ELR (cell line): ENCODE measurements around the gene DNAJC22.
"Not testable (repeated sequence)": the region's sequence is repeated elsewhere in the genome, so short reads cannot be mapped to it uniquely, and the experiment has no call there.

Experiments used
- DNase-seq: peaks from one replicate; pipeline ENCODE4 v3.0.0-alpha.2; 2015; ENCODE audit warnings: low read depth

Gene DNAJC22

DNA sequence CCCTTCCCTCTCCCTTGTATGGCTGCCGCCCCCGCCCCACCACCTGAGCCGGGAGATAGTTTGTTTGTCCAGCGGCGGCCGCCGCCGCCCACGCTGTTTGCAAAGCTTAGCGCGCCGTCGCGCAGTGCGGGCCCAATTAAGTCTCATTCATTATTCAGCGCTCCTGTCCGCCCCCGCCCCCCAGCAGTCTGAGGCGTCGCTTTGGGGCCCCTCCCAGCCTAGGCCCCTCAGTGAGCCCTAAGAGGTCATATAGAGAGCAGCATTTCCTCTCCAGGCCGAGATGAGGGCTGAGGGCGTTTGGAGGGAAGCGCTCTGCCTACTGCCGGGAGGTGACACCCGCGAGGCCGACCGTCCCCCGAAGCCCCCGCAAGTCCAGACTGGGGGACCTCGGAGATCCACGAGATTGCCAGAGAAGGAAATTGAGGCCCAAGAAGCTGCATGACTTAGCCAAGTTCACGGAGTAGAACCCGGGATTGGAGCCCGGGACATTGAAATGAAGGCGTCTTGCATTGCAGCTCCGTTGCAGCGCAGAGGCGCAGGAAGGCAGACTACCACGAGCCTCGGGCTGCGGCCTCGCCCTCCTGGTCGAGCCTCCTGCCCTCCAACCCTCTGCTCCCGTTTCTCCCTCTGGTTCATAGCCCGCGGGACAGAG is at the start of gene DNAJC22:
TSS of gene DNAJC22 (plus strand) at position 230 of the 652 bp plus-strand sequence. CDS start 1,985 bp downstream, outside the sequence.
- peak; percentile 46 for DNase-seq

DNA sequence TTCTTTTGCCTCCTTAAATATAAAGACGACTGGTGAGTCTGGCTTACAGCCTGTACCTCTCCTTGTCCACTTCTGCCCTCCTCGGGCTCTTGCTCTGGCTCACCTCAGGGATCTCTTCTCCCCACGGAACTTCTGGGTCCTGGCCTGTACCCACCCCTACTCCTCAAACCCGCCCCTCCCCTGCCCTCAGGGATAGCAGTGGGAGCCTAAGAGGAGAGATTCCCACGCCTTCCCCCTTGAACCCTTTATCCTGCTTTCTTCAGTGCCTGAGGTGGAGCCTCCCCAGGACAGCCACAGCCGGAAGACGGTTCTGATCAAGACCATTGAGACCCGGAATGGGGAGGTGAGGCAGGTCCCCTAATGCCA is 49.0 kb upstream of the DNAJC22 start:
- DNase-seq, result no peak

DNA sequence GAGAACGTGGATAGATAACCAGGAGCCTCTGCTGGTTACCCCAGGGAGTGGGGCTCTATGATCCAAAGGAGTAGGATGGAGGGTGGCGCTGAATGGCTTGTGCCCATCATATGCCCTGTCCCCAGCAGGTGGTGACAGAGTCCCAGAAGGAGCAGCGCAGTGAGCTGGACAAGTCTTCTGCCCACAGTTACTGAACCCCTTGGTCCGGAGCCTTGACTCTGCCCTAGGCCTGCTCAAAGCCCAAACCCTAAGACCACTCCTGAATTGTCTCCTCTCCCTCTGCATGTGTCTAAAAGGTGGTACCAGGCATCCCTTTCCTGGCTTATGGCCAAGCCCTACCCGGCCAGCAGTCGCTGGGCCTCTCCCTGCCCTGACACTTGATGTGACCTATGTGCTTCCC is 48.5 kb upstream of the DNAJC22 start:
- DNase-seq, result peak; percentile 28

DNA sequence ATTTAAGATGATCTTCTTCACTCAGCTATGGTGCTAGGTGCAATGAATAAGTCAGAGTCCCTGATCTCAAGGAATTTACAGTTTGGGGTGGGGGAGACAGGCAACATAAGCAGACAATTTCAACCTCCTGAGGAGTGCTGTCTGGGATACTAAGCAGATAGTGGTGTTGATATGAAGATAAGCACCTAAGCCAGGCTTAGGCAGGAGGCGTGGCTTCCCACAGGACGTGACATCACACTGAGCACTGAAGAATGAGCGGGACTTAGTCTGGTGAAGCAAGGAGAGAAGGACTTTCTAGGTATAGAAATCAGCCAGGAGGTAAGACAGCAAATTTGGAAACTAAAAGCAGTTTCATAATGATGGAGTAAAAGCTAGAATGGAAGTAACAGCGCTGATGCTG is 44.9 kb upstream of the DNAJC22 start:
- DNase-seq, result no peak

DNA sequence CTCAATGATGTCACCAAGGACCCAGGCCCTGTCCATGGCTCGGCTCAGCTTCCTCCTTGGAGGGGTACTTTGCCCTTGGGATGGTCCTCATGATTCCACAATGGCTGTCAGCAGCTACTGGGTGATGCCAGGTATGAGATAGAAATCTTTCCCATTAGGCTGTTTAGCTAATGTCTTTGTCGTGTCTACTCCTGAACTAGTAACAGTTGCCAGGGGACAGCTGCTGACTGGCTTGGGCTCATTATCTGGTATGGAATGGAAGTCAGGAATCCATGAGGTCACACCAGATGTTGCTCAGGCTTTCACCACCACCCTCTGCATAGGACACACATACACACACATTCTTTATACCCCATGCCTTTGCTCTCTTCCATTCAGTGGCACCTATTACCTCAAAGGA is 42.5 kb upstream of the DNAJC22 start:
- DNase-seq, result no peak

DNA sequence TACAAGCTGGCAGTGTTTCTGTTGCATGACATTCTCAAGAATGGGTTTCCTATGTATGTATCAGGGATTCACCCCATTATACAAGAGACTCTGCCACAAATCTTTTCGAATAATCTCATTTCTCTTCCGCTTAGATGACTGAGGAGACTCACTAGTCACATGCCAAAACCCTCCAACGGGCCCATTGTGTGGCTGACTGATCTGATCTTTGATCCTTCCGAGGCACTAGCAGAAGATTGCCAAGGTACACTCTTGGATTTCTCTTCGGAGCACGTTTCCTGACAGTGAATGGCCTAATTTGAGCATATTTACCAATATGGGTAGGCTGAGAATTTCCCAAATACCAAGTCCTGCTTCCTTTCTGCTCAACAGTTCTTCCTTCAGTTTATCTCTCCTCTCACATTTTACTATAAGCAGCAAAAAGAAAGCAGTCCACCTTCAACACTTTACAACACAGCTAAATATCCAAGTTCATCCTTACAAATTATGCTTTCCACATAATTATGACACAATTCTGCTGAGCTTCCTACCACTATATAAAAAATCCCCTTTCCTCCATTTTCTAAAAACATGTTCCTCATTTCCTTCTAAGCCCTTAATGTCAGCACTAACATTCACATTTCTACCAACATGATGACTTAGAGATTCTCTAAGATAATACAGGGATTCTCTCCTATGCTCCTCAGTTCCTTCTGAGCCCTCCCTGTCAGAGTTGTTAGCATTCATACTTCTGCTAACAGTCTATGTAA is 40.8 kb upstream of the DNAJC22 start:
- no peak for DNase-seq

DNA sequence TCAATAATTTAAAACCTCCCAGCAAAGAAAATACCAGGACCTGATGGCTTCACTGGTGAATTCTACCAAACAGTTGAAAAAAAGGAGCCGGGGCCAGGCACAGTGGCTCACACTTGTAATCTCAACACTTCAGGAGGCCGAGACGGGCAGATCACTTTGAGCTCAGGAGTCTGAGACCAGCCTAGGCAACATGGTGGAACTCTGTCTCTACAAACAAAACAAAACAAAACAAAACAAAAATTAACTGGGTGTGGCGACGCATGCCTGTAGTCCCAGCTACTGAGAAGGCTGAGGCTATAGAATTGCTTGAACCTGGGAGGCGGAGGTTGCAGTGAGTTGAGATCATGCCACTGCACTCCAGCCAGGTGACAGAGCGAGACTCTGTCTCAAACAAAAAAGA is 37.3 kb upstream of the DNAJC22 start:
- DNase-seq, result no peak

DNA sequence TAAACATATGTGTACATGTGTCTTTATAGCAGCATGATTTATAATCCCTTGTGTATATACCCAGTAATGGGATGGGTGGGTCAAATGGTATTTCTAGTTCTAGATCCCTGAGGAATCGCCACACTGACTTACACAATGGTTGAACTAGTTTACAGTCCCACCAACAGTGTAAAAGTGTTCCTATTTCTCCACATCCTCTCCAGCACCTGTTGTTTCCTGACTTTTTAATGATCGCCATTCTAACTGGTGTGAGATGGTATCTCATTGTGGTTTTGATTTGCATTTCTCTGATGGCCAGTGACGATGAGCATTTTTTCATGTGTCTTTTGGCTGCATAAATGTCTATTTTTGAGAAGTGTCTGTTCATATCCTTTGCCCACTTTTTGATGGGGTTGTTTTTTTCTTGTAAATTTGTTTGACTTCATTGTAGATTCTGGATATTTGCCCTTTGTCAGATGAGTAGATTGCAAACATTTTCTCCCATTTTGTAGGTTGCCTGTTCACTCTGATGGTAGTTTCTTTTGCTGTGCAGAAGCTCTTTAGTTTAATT is 36.2 kb upstream of the DNAJC22 start:
- DNase-seq, result not testable (repeated sequence)

DNA sequence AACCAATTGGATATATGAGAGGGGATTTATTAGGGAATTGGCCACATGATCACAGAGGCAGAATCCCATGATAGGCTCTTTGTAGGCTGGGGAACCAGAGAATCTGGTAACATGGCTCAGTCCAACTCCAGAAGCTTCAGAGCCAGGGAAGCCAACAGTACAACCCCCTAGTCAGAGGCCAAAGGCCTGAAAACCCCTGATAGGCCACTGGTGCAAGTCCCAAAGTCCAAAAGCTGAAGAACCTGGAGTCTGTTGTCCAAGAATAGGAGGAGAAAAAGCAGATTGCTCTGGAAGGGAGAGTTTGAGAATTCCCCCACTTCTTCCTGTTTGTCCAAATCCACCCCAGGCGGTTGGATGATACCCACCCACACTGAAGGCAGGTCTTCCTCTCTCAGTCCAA is 31.9 kb upstream of the DNAJC22 start:
- no peak for DNase-seq

DNA sequence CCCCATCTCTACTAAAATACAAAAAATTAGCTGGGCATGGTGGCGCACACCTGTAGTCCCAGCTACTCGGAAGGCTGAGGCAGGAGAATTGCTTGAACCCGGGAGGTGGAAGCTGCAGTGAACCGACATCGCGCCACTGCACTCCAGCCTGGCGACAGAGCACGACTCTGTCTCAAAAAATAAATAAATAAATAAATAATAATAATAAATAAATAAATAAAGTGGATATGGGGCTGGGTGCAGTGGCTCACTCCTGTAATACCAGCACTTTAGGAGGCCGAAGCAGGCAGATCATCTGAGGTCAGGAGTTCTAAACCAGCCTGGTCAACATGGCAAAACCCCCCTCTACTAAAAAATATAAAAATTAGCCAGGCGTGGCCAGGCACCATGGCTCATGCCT is 29.6 kb upstream of the DNAJC22 start:
- not testable (repeated sequence) for DNase-seq

DNA sequence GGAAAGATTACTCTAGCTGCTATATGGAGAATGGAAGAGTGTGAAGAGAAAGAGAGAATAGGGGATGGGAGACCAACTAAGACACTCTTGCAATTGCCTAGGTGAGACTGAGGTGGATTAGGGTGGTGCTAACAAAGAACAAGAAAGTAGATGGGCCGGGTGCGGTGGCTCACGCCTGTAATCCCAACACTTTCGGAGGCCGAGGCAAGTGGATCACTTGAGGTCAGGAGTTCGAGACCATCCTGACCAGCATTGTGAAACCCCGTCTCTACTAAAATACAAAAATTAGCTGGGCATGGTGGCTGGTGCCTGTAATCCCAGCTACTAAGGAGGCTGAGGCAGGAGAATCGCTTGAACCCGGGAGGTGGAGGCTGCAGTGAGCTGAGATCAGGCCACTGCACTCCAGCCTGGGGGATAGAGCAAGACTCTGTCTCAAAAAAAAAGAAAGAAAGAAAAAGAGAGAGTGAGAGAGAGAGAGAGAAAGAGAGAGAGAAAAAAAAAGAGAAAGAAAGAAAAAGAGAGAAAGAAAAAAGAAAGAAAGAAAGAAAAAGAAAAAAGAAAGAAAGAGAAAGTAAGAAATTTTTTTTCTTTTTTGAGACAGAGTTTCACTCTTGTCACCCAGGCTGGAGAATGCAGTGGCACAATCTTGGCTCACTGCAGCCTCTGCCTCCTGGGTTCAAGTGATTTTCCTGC is 26.1 kb upstream of the DNAJC22 start:
- DNase-seq, result not testable (repeated sequence)

DNA sequence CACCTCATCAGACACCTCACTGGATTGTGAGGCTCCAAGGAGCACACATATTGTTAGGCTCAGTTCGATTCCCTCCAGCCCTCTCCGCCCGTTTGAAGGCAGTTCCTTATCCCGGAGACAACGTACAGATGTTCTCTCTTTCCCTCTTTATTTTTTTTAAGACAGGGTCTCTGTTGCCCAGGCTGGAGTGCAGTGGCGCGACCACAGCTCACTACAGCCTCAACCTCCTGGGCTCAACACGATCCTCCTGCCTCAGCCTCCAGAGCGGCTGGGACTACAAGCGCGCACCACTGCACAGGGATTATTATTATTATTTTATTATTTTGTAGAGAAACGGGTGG is 24.4 kb upstream of the DNAJC22 start:
- DNase-seq, result no peak

DNA sequence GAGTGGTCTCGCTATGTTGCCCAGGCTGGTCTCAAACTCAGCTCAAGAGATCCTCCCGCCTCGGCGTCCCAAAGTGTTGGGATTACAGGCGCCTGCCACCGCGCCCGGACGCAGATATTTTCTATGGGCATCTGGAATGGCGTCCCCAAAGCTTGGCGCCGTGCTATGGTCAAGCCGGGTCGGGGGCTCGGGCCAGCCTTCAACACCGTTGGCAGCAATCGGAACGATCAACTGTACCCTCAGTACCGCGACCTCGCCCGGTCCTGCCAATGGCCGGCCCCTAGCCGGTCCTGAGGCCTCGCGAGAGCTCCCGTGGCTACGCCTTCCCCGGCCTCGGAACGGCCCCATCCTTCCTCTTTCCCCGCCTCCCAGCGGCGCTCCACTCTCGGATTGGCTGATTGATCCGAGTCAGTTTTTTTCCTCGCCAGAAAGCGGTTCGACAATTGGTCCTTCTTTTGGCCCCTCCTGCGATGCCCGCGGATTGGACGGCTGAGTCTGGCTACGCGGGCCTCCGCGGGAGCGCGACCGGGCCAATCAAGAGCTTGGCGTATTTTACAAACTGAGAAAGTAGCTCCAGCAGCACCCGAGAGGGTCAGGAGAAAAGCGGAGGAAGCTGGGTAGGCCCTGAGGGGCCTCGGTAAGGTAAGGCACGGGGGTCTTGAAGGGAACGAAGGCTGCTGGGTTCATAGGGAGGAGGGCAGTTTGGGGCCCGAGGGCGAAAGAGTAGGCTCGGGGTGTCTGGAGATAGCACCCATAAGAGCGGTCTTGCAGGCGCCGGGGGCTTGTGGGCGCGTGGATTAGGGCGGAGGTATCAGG is 23.8 kb upstream of the DNAJC22 start, which contains the start of gene TROAP:
TSS of gene TROAP (plus strand) at position 548 of the 816 bp plus-strand sequence. CDS start 354 bp downstream, outside the sequence.
- DNase-seq, result peak; percentile 99

DNA sequence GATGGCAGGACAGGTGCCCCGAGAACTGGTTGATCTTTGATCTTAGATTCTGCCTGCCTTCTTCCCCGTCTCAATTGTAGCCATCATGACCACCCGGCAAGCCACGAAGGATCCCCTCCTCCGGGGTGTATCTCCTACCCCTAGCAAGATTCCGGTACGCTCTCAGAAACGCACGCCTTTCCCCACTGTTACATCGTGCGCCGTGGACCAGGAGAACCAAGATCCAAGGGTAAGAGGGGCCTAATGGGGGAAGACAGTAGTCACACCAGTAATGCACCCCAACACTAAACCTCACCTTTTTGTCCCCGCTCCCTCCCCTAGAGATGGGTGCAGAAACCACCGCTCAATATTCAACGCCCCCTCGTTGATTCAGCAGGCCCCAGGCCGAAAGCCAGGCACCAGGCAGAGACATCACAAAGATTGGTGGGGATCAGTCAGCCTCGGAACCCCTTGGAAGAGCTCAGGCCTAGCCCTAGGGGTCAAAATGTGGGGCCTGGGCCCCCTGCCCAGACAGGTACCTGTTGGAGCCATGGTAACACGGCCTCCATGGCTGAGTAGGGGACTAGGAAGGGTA is 23.1 kb upstream of the DNAJC22 start:
- DNase-seq, result no peak

DNA sequence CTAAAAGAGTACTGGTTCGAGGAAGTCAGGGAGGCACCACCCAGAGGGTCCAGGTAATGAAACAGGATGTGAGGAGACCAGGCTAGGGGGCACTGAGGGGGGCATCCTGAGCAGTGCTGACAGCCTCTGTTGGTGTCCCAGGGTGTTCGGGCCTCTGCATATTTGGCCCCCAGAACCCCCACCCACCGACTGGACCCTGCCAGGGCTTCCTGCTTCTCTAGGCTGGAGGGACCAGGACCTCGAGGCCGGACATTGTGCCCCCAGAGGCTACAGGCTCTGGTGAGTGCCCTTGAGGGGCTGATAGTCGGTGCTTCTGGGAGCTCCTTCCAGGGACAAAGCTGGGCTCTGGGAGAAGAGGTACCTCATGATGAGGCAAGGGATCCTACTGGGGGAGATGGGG is 21.1 kb upstream of the DNAJC22 start:
- DNase-seq, result no peak

DNA sequence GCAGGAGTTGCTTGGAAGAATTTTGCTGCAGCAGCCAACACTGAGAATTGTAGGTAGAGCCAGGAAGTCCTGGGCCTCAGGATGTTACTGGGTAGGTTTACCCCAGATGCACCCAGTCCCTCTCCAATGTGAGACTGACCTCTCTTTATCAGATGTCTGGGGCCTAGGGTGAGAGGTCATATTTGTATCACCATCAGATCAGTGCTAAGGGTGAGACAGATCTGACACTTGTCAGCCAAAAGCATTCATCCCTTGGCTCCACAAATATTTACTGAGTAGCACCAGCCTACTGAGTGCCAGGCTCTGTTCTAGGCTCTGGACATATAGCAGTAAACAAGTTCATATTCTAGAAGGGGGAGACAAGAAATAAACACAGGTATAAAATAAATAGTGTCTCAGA is 19.3 kb upstream of the DNAJC22 start:
- DNase-seq, result no peak

DNA sequence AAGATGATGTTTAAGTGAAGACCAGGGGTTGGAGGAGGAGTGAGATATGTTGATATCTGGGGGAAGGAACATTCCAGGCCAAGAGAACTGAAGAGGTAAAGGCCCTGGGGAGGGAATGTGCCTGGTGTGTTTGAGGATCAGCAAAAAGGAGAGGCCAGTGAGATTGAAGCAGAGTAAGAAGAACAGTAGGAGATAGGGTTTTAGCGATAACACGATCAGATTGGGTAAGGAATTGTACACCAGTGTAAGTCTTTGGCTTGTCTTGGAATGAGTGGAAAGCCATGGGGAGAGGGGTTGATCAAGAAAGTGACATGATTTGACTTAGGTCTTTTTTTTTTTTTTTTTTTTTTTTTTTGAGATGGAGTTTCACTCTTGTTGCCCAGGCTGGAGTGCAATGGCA is 18.8 kb upstream of the DNAJC22 start:
- DNase-seq, result no peak

DNA sequence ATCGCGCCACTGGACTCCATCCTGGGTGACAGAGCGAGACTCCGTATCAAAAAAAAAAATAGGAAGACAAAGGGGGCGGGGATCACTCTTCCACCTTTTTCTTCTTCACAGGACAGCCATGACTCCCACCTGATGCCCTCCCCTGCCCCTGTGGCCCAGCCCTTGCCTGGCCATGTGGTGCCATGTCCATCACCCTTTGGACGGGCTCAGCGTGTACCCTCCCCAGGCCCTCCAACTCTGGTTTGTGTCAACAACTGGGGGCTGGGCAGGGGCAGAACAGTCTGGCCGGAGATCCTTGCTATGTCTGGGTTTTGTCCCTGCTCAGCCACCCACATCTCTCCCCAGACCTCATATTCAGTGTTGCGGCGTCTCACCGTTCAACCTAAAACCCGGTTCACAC is 17.9 kb upstream of the DNAJC22 start:
- DNase-seq, result no peak

DNA sequence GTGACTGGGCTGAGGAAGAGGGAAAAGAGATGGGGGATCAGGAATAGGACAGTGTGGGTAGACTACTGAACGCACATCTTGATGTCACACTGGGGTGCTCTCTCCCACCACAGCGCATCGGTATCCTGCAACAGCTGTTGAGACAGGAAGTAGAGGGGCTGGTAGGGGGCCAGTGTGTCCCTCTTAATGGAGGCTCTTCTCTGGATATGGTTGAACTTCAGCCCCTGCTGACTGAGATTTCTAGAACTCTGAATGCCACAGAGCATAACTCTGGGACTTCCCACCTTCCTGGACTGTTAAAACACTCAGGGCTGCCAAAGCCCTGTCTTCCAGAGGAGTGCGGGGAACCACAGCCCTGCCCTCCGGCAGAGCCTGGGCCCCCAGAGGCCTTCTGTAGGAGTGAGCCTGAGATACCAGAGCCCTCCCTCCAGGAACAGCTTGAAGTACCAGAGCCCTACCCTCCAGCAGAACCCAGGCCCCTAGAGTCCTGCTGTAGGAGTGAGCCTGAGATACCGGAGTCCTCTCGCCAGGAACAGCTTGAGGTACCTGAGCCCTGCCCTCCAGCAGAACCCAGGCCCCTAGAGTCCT is 16.6 kb upstream of the DNAJC22 start:
- no peak for DNase-seq

DNA sequence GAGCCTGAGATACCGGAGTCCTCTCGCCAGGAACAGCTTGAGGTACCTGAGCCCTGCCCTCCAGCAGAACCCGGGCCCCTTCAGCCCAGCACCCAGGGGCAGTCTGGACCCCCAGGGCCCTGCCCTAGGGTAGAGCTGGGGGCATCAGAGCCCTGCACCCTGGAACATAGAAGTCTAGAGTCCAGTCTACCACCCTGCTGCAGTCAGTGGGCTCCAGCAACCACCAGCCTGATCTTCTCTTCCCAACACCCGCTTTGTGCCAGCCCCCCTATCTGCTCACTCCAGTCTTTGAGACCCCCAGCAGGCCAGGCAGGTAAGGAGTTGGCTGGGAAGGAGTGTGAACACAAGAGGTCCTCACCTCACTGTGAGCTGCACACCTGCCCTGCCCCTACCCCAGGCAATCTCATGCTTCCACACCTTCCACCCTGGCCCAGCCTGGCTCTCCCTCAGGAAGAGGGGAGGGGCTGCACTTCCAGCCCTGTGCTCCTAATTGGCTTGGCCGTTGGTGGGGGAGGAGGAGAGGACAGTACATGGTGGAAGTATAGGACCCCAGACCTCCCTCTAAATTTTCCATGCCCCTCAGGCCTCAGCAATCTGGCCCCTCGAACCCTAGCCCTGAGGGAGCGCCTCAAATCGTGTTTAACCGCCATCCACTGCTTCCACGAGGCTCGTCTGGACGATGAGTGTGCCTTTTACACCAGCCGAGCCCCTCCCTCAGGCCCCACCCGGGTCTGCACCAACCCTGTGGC is 15.9 kb upstream of the DNAJC22 start:
- DNase-seq, result no peak
